NCI-H187 (cell line): Measurements from ENCODE around the gene RCBTB2.
"Not testable (repeated sequence)": the region's sequence is repeated elsewhere in the genome, so short reads cannot be mapped to it uniquely, and the experiment has no call there.

Source experiments
- DNase-seq, 2 experiments: peaks; one replicate each; lab custom pipeline; 2025; lab: John Stamatoyannopoulos, UW

Gene RCBTB2

DNA sequence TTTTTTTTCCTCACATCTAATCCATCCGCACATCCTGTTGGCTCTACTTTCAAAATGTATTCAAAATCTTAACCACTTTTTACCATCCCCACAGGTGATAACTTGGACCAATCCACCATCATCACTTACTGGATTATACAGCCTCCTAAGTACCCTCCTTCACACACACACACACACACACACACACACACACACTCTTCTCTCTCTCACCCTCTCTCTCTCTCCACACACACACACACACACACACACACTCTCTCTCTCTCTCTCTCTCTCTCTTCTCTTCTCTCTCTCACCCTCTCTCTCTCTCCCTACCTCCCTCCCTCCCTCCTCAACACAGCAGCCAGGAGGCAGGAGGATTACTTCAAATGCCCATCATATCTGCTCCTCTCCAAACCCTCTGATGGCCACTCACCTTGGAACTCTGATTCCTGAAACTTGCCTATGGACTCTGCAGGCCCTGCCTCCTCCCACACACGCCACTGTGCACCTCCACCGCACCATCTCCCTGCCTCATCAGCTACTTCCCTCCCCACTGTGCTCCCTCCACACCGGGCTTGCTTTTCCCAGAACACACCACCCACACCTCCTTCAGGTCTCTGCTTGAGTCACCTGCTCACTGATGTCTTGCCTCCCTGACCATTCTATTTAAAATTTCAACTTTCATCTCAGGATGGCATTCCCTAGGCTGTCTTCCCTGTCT, 39.7 kb downstream of the RCBTB2 start:
- no peak for DNase-seq

DNA sequence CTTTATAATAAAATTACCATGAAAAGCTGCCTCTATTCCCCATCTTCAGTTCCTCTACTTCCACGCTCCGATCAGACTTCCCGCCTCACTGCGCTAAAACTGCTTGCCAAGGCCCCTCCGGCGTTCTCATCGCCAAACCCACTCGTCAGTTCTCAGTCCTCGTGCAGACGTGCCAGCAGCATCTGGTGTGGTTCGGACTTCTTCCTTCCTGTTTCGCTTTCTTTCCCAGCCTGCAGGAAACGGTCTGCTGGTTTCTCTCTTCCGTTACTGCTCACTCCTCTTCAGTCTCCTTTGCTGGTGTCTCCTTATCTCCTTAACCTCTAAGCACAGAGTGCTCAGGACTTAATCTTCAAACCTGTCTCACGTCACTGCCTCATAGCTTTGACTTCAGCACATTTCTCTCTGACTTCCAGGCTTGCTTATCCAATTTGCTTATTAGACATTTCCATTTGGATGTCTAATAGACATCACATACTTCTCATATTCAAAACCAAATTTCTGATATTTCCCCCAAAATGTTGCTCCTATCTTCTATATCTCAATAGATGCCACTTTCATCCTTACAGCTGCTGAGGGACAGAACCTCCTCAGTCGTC, 40.3 kb downstream of the RCBTB2 start:
- no peak for DNase-seq

GRCh38 chr13:48492096-48492440, 40.8 kb downstream of the RCBTB2 start:
- DNase-seq: no peak

GRCh38 chr13:48491423-48492095, 41.3 kb downstream of the RCBTB2 start:
- DNase-seq: no peak

DNA sequence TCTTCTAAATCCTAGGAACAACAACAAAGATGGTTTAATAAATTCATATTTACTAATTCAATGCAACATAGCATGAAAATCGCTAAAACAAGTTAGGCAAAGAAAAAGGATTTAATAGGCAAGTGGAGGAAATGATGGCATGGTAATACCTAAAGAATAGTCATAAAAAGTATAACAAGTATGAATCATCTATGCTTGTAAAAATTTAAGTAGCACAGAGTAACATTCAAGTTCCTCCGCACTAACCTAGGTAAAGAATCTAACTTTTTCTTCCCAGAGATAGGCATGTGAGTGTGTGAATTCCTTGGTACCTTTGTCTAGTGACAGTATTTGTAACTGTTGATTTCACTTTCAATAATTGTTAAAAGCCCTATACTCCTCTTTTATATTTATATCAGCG, 42.6 kb downstream of the RCBTB2 start:
- DNase-seq: no peak

DNA sequence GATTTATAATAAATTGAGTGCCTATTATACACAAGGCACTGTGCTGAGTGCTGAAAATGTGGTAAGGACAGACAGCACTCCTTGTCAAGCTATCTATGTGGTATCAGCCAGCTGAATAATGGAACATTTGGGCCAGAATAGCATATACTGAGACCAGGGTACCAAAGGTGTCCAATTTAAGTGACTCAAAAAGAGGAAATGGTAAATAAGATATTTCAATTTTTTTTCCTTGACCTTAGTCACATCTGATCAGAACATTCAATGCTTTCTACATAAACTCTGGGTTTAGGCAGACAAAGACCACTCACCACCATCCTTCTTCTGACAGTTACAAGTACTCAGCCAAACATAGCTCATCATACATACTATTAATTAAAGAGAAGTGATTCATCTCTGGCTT, 43.2 kb downstream of the RCBTB2 start:
- no peak for DNase-seq

DNA sequence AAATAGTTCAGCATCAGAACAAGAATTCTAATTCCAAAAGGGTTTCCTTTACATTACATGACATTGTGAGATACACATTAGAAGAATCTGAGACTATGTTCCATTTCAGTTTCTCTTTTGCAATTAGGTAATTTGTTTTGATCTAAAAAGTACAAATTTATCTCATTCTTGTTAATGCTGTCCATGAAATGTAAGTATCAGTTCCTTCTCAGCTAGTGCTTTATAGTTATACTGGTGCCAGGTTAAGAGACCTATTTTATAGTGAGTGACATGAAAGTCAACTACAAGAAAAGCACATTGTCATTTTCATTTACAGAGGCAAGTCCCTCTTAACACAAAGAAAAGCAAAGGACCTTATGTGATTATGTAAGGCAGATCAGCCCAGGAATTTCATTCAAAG, 43.9 kb downstream of the RCBTB2 start:
- no peak for DNase-seq

GRCh38 chr13:48487968-48488367, 44.9 kb downstream of the RCBTB2 start:
- DNase-seq: no peak

- DNase-seq: no peak
These were observed 46.0 kb downstream of the RCBTB2 start for GRCh38 chr13:48486836-48487235.

- DNase-seq: no peak
These were observed 46.5 kb downstream of the RCBTB2 start for GRCh38 chr13:48486362-48486761.

DNA sequence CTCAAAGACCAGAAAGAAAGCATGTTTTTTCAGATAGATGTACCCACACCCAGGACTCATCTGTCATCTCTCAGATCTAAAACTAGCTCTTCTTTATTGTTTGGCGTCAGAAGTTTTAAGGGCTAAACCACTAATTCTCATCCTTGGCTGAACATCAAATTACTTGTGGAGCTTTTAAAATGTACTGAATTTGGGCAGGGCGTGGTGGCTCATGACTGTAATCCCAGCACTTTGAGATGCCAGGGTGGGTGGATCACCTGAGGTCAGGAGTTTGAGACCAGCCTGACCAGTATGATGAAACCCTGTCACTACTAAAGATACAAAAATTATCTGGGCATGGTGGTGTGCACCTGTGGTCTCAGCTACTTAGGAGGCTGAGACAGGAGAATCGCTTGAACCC, 47.4 kb downstream of the RCBTB2 start:
- DNase-seq: no peak

DNA sequence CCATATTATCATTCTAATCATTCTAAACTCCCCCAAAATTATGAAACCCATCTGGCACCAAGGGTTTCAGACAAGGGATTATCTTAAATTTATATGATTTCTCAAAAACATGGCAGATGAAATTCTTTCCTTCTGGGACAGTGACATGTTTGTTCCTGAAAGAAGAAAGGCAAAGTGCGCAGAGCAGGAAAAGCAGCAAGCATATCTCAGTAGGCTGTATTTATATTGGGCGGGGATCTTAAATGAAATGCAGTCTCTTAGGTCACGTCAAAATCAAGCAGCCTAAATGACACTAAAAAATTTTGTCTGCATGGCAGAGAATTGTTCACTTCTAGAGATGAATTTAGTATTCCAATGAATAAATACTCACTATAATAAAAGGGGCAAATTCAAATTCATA, 49.3 kb downstream of the RCBTB2 start:
- no peak for DNase-seq

DNA sequence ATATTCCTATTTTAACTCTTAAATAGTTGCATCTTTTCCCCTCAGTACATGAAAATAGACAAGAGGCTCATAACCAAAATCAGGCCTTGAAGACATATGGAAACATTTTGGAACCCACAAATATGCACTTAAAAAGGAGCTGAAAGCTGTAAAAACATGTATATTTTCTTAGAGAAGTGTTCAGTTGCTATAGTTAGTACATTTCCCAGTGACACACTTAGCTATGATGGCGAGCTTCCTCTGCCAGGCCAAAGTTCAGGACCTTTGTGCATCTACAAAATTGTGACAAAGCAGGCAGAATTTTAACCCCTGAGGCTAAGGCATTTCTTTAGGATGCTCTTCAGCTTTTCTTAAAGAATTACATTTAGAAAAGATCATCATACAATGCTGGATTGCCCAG, 54.5 kb downstream of the RCBTB2 start:
- no peak for DNase-seq

- DNase-seq: no peak
These were observed 55.6 kb downstream of the RCBTB2 start for GRCh38 chr13:48477191-48477855.

DNA sequence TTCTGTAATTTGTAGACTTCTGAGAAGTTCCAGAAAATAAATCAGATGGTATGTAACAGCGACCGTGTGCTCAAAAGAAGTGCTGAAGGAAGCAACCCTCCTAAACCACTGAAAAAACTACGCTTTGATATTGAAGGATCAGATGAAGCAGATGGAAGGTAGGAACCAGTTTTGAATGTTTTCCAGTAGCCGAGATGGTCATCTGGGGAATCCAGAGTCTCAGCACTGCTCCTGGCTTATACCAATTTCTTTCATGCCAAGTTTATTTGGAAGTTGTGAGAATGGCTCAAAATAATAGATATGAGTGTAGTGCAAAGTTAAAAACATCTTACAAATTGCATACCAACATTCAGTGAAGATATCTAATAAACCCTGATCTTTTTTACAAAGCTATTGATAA, 56.2 kb downstream of the RCBTB2 start:
- DNase-seq: no peak

GRCh38 chr13:48476215-48476614, 56.7 kb downstream of the RCBTB2 start:
- no peak for DNase-seq

DNA sequence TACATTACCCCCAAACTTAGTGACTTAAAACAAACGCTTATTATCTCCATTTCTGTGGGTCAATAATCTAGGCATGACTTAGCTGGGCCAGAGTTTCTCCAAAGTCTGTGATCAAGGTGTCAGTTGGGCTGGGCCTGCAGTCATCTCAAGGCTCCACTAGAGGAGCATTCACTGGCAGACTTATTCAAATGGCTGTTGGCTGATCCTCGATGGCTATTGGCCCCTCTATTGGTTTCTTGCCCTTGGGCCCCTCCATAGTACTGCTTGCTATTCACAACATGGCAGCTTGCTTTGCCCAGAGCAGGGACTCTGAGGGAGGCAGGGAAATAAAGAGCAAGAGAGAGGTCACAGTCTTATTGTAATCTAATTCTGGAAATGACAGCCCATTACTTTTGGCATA, 57.6 kb downstream of the RCBTB2 start:
- DNase-seq: no peak

- DNase-seq: no peak
These were observed 75.2 kb downstream of the RCBTB2 start for GRCh38 chr13:48457578-48458242.

- no peak for DNase-seq
These were observed 76.3 kb downstream of the RCBTB2 start for GRCh38 chr13:48456546-48456945.

DNA sequence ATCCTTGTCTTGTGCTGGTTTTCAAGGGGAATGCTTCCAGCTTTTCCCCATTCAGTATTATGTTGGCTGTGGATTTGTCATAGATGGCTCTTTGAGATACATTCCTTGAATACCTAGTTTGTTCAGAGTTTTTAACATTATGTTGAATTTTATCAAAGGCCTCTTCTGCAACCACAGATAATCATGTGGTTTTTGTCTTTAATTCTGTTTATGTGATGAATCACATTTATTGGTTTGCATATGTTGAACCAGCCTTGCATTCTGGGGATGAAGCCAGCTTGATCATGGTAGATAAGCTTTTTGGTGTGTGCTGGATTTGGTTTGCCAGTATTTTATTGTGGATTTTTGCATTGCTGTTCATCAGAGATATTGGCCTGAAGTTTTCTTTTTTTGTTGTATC, 81.7 kb downstream of the RCBTB2 start:
- not testable (repeated sequence) for DNase-seq

- no peak for DNase-seq
These were observed 83.2 kb downstream of the RCBTB2 start for GRCh38 chr13:48449656-48450055.

DNA sequence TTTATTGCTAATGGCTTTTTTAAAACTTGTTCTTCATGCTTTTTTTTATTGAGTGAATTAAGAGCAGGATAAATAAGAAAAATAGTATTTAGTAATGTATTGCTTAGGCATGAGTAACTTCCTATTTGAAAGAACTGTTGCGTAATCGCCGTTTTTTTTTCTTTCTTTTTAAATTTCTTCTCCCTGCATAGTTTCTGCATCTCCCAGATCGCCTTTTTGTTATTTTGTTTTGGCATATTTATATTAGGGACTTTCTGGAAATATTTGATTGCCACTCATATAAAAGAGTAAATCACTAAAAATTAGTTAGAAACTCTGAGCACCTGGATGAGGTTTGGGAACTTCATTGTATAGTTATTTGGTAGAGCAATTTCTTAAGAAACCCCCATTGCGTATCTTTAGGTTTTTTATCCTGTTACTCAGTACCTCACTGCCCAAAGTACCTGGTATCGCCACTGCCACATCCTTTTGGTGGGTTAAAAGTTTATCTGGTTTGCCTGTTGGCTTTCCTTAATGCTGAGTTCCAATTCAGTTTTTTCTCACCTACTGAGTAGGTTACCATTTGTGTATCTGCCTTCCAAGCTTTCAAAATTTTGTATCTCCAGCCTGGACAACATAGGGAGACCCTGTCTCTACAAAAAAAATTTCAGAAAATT, 83.8 kb downstream of the RCBTB2 start:
- DNase-seq: no peak
